Activated CD8-positive, alpha-beta memory T cell treated with anti-CD3 and anti-CD28 coated beads, Interleukin-2, amount 10 ng/mL, durations not matched to agents 7 days and 5 days (primary cell): ENCODE data around the gene SLC2A11. TPM values are rescaled to one million over a fixed set of nuclear protein-coding genes. Genes with fewer than 3 reads are reported as not detected.
"Not testable (repeated sequence)": the region's sequence is repeated elsewhere in the genome, so short reads cannot be mapped to it uniquely, and the experiment has no call there.

Experiments
- ATAC-seq: fragments of 150-1000 bp; cut with Tn5 transposase; one replicate; pipeline ENCODE4 v1.10.0; 2021; ENCODE audit warnings: moderate library complexity
- CTCF ChIA-PET: fragments of 350-600 bp; sonication (Branson Sonifier 250); formaldehyde crosslinking; loops from one replicate; lab custom pipeline; 2021; ENCODE audit warnings: antibody characterized with exemption; lab: Charles Lee
- DNase-seq: peaks from one replicate; pipeline ENCODE4 v3.0.0-alpha.2; 2020
- H3K27ac Mint-ChIP-seq: one replicate; pipeline ENCODE4 v1.8.0; 2021; ENCODE audit warnings: mild to moderate bottlenecking, mixed read lengths
- H3K27me3 Mint-ChIP-seq: one replicate; pipeline ENCODE4 v1.8.0; 2021; ENCODE audit warnings: mixed read lengths
- H3K36me3 Mint-ChIP-seq: one replicate; pipeline ENCODE4 v1.8.0; 2021; ENCODE audit warnings: mild to moderate bottlenecking, mixed read lengths
- H3K4me1 Mint-ChIP-seq: one replicate; pipeline ENCODE4 v1.8.0; 2021; ENCODE audit warnings: mixed read lengths
- H3K4me3 Mint-ChIP-seq: one replicate; pipeline ENCODE4 v1.8.0; 2021; ENCODE audit warnings: mild to moderate bottlenecking, moderate library complexity, mixed read lengths
- H3K9me3 Mint-ChIP-seq: one replicate; pipeline ENCODE4 v1.8.0; 2022; ENCODE audit warnings: low read depth, mixed read lengths
- total RNA-seq, 2 experiments: library from RNA; stranded (reverse); gene quantifications; one replicate each; pipeline ENCODE4 v1.2.3, GENCODE V29; 2021

Gene SLC2A11
- total RNA-seq, 2 experiments from 2014 or later = 8.1 to 10.7 TPM

GRCh38 chr22:23845265-23846080, 12.2 kb upstream of the SLC2A11 start:
- Mint-ChIP-seq H3K36me3 (no peaks in the 10 kb centered on the region), H3K9me3 (no peaks in the 10 kb centered on the region), H3K4me3 (no peak overlapping the region), H3K27ac (peak overlapping the region; percentile 41), H3K4me1 (peaks cover 30% of the 10 kb centered on the region), H3K27me3 (peaks cover 7% of the 10 kb centered on the region)
- no peak for ATAC-seq
- CTCF ChIA-PET = interaction anchor here (0.9 to 5.0 kb wide), 10 partner anchors 11 to 77 kb away, joined by 3 to 30 read pairs (median 4); partner anchors contain the start of genes CHCHD10, MIF and SLC2A11
- DNase-seq = no peak

GRCh38 chr22:23846081-23846469, 11.6 kb upstream of the SLC2A11 start:
- Mint-ChIP-seq H3K9me3 (no peaks in the 10 kb centered on the region), H3K27me3 (peaks cover 12% of the 10 kb centered on the region), H3K4me1 (peaks cover 30% of the 10 kb centered on the region), H3K36me3 (no peaks in the 10 kb centered on the region), H3K4me3 (no peak overlapping the region), H3K27ac (peak overlapping the region; percentile 41)
- ATAC-seq = no peak
- CTCF ChIA-PET = interaction anchor here (0.9 to 5.0 kb wide), 8 partner anchors 11 to 78 kb away, joined by 3 to 30 read pairs (median 6); partner anchors contain the start of genes CHCHD10, MIF and SLC2A11
- DNase-seq = no peak

GRCh38 chr22:23847310-23847920, 10.3 kb upstream of the SLC2A11 start:
- Mint-ChIP-seq H3K9me3 (no peaks in the 10 kb centered on the region), H3K36me3 (no peaks in the 10 kb centered on the region), H3K4me3 (no peak overlapping the region), H3K4me1 (peaks cover 30% of the 10 kb centered on the region), H3K27me3 (peaks cover 14% of the 10 kb centered on the region), H3K27ac (no peak overlapping the region)
- ATAC-seq (no peak), DNase-seq (no peak)
- CTCF ChIA-PET = interaction anchor here (0.7 to 5.0 kb wide), 6 partner anchors 10 to 1164 kb away, joined by 3 to 95 read pairs (median 10); partner anchors contain the start of genes CHCHD10, MMP11 and SLC2A11

GRCh38 chr22:23847991-23848864, 9.4 kb upstream of the SLC2A11 start:
- Mint-ChIP-seq H3K27ac (no peak overlapping the region), H3K9me3 (no peaks in the 10 kb centered on the region), H3K4me3 (no peak overlapping the region), H3K4me1 (peaks cover 30% of the 10 kb centered on the region), H3K36me3 (no peaks in the 10 kb centered on the region), H3K27me3 (peaks cover 14% of the 10 kb centered on the region)
- DNase-seq = no peak
- ATAC-seq = no peak
- CTCF ChIA-PET = interaction anchor here (0.9 to 4.7 kb wide), 8 partner anchors 9 to 131 kb away, joined by 4 to 95 read pairs (median 8); partner anchors contain the start of genes CHCHD10, DERL3, MMP11 and SLC2A11

- H3K9me3 Mint-ChIP-seq = no peaks in the 10 kb centered on the region
- peak; percentile 96 for ATAC-seq
- peak; percentile 89 for DNase-seq
- no peaks in the 10 kb centered on the region for H3K36me3 Mint-ChIP-seq
- CTCF ChIA-PET = interaction anchor here (0.6 to 4.7 kb wide), 43 partner anchors 9 to 326 kb away, joined by 3 to 95 read pairs (median 4); partner anchors contain the start of genes CHCHD10, DERL3, DRICH1 and MIF
- no peak overlapping the region for H3K27ac Mint-ChIP-seq
- peaks cover 14% of the 10 kb centered on the region for H3K27me3 Mint-ChIP-seq
- H3K4me3 Mint-ChIP-seq = no peak overlapping the region
- peaks cover 28% of the 10 kb centered on the region for H3K4me1 Mint-ChIP-seq
These were observed 8.4 kb upstream of the SLC2A11 start for GRCh38 chr22:23849009-23850006.

DNA sequence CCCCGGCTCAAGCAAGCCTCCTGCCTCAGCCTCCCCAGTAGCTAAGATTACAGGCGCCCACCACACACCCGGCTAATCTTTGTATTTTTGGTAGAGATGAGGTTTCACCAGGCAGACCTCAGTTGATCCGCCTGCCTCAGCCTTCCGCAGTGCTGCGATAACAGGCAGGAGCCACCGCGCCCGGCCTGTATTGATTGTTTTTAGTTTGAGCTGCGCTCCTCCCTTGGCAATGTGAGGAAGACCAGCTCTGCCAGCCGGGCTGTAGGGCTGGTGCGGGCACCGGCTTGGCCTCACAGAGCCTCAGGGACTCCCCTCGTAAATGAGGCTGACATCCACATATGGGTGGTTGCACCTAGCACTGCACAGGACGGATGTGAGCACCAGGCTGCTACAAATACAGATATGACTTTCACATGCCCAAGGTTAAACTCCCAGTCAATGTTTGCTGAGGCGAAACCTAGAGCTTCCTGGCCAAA, 7.5 kb upstream of the SLC2A11 start:
- peaks cover 14% of the 10 kb centered on the region for H3K27me3 Mint-ChIP-seq
- no peaks in the 10 kb centered on the region for H3K36me3 Mint-ChIP-seq
- peaks cover 21% of the 10 kb centered on the region for H3K4me1 Mint-ChIP-seq
- CTCF ChIA-PET = interaction anchor here (0.6 to 4.7 kb wide), 44 partner anchors 8 to 327 kb away, joined by 3 to 95 read pairs (median 4); partner anchors contain the start of genes CHCHD10, DERL3, DRICH1 and MIF
- DNase-seq (no peak), ATAC-seq (no peak)
- no peaks in the 10 kb centered on the region for H3K9me3 Mint-ChIP-seq
- H3K27ac Mint-ChIP-seq = no peak overlapping the region
- no peak overlapping the region for H3K4me3 Mint-ChIP-seq

DNA sequence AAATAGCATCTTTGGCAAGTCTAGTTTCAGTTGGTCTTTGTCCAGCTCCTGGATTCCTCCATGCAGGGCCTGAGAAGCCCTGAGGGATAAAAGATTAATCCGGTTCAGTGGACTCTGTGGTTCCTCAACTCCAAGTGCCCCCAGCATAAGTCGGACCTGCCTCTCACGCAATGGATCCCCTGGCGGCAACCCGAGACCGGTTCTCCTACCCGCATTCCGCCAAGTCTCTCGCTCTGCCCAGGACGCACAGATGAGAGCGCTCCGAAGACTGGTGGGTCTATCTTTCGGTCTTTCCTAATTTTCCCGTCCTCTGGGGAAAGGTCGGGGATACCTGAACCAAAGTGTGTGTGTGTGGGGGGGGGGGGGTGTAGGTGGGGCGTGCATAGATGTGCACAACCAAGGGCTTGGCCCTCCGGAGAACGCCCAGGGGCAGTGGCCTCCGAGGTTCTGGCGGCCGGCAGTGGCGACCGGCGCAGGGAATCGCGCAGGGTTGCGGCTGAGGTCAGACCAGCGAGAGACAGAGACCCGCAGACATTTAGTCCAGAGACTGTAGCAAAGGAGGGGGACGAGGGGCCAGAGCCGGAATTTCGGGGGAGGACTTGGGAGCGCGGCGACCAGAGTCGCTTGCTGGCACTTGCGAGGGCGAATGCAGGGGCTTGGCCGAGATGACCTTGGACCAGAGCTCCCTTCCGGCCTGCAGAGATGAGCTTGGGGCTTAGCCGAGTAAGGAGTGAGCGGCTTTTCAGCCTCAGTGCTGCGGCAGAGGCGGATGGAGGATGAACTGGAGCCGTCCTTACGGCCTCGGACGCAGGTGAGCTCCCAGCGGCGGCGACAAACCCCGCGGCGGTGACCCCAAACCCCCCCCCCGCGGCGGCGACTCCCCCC, 712 bp upstream of the SLC2A11 start:
- Mint-ChIP-seq H3K9me3 (no peaks in the 10 kb centered on the region), H3K27me3 (peaks cover 4% of the 10 kb centered on the region), H3K27ac (peak overlapping the region; percentile 84), H3K36me3 (no peaks in the 10 kb centered on the region), H3K4me3 (peak overlapping the region; percentile 86), H3K4me1 (peaks cover 18% of the 10 kb centered on the region)
- ATAC-seq = peak; percentile 51
- no peak for DNase-seq
- CTCF ChIA-PET = interaction anchor here (0.6 to 3.8 kb wide), 20 partner anchors 8 to 229 kb away, joined by 3 to 41 read pairs (median 4); partner anchors contain the start of genes C22orf15, CABIN1, CHCHD10 and MIF

DNA sequence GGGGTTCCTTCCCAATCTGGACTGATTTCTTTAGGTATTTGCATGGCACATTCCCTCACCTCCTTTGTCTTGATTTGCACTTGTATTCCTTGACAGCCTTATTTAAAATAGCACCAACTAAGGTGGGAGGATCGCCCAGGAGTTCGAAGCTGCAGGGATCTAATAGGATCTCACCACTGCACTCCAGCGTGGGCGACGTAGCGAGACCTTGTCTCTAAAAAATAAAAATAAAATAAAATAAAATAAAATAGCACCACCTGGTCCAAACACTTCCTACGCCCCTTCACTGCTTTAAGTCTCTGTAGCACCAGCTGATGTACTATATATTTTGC, 775 bp downstream of the SLC2A11 start:
- Mint-ChIP-seq H3K4me1 (peaks cover 20% of the 10 kb centered on the region), H3K27me3 (peaks cover 4% of the 10 kb centered on the region), H3K27ac (peak overlapping the region; percentile 84), H3K4me3 (peak overlapping the region; percentile 86), H3K36me3 (no peaks in the 10 kb centered on the region), H3K9me3 (no peaks in the 10 kb centered on the region)
- no peak for DNase-seq
- ATAC-seq = no peak
- CTCF ChIA-PET = interaction anchor here (0.8 to 3.8 kb wide), 10 partner anchors 9 to 141 kb away, joined by 3 to 41 read pairs (median 4); partner anchors contain the start of genes C22orf15, CHCHD10 and MIF

GRCh38 chr22:23859201-23859600, 1.5 kb downstream of the SLC2A11 start:
- CTCF ChIA-PET = interaction anchor here (0.8 to 3.8 kb wide), 7 partner anchors 10 to 96 kb away, joined by 3 to 41 read pairs (median 4); partner anchors contain the start of genes C22orf15 and MIF
- no peak for ATAC-seq
- no peaks in the 10 kb centered on the region for H3K36me3 Mint-ChIP-seq
- DNase-seq = no peak
- H3K4me1 Mint-ChIP-seq = peaks cover 20% of the 10 kb centered on the region
- H3K27ac Mint-ChIP-seq = no peak overlapping the region
- peak overlapping the region; percentile 86 for H3K4me3 Mint-ChIP-seq
- no peaks in the 10 kb centered on the region for H3K9me3 Mint-ChIP-seq
- peaks cover 4% of the 10 kb centered on the region for H3K27me3 Mint-ChIP-seq

GRCh38 chr22:23860187-23860586, 2.5 kb downstream of the SLC2A11 start:
- not testable (repeated sequence) for H3K27ac Mint-ChIP-seq, DNase-seq, H3K9me3 Mint-ChIP-seq, H3K27me3 Mint-ChIP-seq, H3K4me3 Mint-ChIP-seq, ATAC-seq, H3K36me3 Mint-ChIP-seq
- H3K4me1 Mint-ChIP-seq = peaks cover 20% of the 10 kb centered on the region
- CTCF ChIA-PET = interaction anchor here (1.9 to 3.0 kb wide), 2 partner anchors 11 kb away, joined by 5 to 41 read pairs; no protein-coding TSS in a partner anchor

DNA sequence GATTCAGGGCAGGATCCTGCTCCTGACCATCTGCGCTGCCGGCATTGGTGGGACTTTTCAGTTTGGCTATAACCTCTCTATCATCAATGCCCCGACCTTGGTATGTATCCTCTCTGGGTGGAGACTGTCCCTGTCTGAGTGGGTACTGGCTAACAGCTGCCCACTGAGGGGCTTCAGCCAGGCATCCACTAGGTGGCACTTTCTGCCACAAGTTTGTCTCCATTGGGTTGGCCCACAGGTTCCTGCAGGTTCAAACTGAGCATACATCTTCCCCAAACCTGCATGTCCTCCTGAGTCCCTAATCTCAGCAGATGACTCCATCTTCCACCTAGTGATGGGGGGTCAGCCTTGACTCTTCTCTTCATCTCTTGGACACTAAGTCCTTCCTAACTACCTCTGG, 4.4 kb downstream of the SLC2A11 start:
- CTCF ChIA-PET = interaction anchor here (0.9 to 5.9 kb wide), 7 partner anchors 11 to 93 kb away, joined by 3 to 29 read pairs (median 4); partner anchors contain the start of gene MIF
- peaks cover 14% of the 10 kb centered on the region for H3K4me1 Mint-ChIP-seq
- H3K9me3 Mint-ChIP-seq = no peaks in the 10 kb centered on the region
- H3K27ac Mint-ChIP-seq = peak overlapping the region; percentile 26
- peak; percentile 74 for DNase-seq
- no peaks in the 10 kb centered on the region for H3K27me3 Mint-ChIP-seq
- ATAC-seq = no peak
- H3K4me3 Mint-ChIP-seq = no peak overlapping the region
- no peaks in the 10 kb centered on the region for H3K36me3 Mint-ChIP-seq
